Stimulated activated CD8-positive, alpha-beta memory T cell treated with anti-CD3 and anti-CD28 coated beads, Interleukin-12 subunit alpha, Interleukin-12 subunit beta, amount 100 ng/mL, for 1 hour (primary cell): Measurements from ENCODE around the gene LRRC8A.
A peak's percentile ranks its signal among the peaks of the same experiment; 100 is the strongest.

Experiments used
- DNase-seq: peaks from one replicate; pipeline ENCODE4 v3.0.0-alpha.2; 2020; ENCODE audit warnings: low read depth

The LRRC8A gene

GRCh38 chr9:128901822-128902221 lies 19.9 kb downstream of the LRRC8A start:
- no peak for DNase-seq

DNA sequence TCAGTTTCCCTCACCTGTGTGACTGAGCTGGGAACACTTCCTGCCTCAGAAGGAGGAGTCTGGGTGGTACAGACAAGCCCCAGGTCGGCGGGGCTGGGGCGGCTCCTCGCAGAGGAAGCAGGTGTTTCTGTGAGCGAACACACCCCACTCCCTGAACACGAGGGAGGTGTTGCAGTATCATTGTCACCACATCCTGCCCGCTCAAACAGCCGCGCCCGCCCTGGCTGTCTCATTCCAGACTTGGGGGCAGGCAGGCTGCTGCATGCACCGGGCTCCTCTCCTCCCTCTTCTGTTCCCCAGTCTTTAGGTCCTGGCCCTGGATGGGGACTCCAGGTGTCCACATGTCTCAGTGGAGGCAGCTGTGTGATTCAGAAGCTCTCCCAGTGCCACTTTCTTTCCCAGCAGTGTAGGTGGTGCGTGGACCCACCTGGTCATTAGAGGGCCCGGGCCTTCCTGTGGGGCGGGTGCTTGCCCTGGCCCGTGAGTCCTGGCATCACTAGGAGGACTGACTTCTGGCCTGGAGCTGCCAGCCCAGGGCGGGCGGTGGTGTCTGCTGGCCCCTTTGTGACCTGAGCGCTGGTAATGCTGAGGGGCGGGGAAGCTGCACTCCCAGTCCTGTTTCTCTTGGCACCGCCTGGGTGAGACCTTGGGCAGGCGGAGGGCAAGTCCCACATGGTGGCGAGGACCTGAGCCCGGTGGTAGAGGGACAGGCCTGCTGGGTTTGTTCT lies 20.6 kb downstream of the LRRC8A start:
- peak; percentile 83 for DNase-seq

- no peak for DNase-seq
These were observed 21.1 kb downstream of the LRRC8A start for GRCh38 chr9:128903079-128903461.

GRCh38 chr9:128903871-128904620 lies 22.1 kb downstream of the LRRC8A start:
- DNase-seq: no peak

DNA sequence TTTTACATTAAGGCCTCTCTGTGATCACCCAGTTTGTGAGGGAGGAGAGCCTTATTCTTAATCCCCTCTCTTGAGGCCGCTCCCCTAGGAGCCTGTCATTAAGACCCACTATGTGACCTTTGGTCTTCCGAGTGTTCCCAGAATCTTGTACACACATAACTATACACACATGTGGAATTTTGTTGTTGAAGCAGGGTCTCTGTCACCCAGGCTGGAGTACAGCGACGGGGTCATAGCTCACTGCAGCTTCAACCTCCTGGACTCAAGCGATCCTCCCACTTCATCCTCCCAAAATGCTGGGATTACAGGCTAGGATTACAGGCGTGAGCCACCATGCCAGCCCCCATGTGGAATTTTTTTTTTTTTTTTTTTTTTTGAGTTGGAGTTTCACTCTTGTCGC lies 24.0 kb downstream of the LRRC8A start:
- DNase-seq: no peak

GRCh38 chr9:128906741-128907140 lies 24.8 kb downstream of the LRRC8A start:
- no peak for DNase-seq

DNA sequence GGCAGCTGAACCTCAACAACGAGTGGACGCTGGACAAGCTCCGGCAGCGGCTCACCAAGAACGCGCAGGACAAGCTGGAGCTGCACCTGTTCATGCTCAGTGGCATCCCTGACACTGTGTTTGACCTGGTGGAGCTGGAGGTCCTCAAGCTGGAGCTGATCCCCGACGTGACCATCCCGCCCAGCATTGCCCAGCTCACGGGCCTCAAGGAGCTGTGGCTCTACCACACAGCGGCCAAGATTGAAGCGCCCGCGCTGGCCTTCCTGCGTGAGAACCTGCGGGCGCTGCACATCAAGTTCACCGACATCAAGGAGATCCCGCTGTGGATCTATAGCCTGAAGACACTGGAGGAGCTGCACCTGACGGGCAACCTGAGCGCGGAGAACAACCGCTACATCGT lies 26.4 kb downstream of the LRRC8A start:
- DNase-seq: no peak

GRCh38 chr9:128909859-128910258 lies 27.9 kb downstream of the LRRC8A start:
- DNase-seq: no peak

- DNase-seq: no peak
These were observed 29.0 kb downstream of the LRRC8A start for GRCh38 chr9:128910906-128911305.

- DNase-seq: no peak
These were observed 29.6 kb downstream of the LRRC8A start for GRCh38 chr9:128911529-128912035.

GRCh38 chr9:128912270-128912853 lies 30.4 kb downstream of the LRRC8A start:
- no peak for DNase-seq

DNA sequence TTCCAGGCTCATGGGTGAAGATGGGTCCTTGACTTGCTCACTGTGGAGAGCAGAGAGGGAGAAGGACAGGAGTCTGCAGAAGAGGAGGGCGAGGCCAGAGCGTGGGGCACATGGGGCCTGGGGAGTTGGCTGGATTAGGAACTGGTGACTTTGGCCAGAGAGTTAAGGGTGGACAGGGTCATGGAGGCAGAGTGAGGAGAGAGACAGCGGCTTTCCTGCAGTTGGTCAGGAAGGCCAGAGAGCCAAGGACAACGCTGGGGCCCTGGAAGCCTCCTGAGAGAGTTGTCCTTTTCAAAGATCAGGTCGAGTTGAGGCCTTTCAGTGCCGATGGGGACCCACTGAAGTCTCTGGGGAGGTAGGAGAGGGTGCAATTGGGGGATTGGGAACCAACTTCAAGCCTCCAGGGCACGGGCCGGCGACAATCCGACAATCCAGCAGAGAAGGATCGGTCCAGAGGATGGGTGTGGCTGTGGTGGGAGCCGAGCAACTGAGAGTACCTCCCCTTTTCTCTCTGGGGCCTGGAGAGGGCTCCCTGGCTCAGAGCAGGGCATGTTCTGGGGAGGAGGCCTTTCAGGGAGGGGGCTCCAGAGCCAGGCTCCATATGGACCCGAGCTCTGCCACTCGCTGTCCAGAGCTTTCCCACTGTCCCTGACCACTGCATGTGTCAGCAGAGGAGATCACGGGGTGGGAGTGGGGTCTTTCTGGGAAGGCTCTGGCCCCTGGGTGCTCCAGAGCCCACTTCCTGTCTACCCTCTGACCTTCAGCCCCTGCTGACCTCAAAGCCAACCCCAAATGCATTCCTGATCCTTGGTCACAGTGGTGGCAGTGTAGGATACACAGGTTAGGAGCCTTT lies 31.3 kb downstream of the LRRC8A start:
- no peak for DNase-seq

DNA sequence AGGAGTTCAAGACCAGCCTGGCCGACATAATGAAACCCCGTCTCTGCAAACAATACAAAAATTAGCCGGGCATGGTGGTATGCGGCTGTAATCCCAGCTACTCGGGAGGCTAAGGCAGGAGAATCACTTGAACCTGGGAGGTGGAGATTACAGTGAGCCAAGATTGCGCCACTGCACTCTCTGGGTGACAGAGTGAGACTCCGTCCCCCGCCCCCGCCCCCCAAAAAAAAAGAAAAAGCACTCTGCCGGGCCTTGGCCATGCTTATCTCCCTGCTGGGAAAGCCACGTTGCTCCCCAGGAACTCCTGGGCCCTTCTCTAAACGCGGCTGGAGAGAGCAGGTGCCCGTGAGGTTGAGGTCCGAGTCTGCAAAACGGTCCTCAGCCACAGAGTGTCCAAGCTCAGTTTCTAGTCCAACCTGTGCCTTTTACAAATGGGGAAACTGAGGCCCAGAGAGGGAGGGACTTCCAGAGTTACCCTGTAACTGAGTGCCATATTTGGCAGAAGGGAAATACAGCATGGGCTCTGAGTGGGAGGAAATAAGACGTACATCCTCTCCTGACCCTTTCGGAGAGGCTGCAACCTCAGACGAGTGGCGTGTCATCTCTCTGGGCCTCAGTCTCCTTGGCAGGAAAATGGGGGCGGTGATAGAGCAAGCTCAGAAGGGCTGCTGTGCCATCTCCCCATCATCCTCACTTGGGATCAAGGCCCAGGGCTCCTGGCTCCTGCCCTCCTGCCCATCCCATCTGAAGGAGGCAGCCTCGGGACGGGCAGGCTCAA lies 32.3 kb downstream of the LRRC8A start:
- no peak for DNase-seq

DNA sequence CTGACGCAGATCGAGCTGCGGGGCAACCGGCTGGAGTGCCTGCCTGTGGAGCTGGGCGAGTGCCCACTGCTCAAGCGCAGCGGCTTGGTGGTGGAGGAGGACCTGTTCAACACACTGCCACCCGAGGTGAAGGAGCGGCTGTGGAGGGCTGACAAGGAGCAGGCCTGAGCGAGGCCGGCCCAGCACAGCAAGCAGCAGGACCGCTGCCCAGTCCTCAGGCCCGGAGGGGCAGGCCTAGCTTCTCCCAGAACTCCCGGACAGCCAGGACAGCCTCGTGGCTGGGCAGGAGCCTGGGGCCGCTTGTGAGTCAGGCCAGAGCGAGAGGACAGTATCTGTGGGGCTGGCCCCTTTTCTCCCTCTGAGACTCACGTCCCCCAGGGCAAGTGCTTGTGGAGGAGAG lies 34.3 kb downstream of the LRRC8A start:
- DNase-seq: no peak

DNA sequence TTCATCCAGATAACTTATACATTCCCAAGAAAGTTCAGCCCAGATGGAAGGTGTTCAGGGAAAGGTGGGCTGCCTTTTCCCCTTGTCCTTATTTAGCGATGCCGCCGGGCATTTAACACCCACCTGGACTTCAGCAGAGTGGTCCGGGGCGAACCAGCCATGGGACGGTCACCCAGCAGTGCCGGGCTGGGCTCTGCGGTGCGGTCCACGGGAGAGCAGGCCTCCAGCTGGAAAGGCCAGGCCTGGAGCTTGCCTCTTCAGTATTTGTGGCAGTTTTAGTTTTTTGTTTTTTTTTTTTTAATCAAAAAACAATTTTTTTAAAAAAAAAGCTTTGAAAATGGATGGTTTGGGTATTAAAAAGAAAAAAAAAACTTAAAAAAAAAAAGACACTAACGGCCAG lies 34.8 kb downstream of the LRRC8A start:
- no peak for DNase-seq

DNA sequence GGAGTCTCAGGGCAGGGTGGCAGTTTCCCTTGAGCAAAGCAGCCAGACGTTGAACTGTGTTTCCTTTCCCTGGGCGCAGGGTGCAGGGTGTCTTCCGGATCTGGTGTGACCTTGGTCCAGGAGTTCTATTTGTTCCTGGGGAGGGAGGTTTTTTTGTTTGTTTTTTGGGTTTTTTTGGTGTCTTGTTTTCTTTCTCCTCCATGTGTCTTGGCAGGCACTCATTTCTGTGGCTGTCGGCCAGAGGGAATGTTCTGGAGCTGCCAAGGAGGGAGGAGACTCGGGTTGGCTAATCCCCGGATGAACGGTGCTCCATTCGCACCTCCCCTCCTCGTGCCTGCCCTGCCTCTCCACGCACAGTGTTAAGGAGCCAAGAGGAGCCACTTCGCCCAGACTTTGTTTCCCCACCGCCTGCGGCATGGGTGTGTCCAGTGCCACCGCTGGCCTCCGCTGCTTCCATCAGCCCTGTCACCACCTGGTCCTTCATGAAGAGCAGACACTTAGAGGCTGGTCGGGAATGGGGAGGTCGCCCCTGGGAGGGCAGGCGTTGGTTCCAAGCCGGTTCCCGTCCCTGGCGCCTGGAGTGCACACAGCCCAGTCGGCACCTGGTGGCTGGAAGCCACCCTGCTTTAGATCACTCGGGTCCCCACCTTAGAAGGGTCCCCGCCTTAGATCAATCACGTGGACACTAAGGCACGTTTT lies 35.4 kb downstream of the LRRC8A start:
- no peak for DNase-seq

- DNase-seq: no peak
These were observed 37.0 kb downstream of the LRRC8A start for GRCh38 chr9:128918921-128919320.

- DNase-seq: no peak
These were observed 37.6 kb downstream of the LRRC8A start for GRCh38 chr9:128919402-128920089.

DNA sequence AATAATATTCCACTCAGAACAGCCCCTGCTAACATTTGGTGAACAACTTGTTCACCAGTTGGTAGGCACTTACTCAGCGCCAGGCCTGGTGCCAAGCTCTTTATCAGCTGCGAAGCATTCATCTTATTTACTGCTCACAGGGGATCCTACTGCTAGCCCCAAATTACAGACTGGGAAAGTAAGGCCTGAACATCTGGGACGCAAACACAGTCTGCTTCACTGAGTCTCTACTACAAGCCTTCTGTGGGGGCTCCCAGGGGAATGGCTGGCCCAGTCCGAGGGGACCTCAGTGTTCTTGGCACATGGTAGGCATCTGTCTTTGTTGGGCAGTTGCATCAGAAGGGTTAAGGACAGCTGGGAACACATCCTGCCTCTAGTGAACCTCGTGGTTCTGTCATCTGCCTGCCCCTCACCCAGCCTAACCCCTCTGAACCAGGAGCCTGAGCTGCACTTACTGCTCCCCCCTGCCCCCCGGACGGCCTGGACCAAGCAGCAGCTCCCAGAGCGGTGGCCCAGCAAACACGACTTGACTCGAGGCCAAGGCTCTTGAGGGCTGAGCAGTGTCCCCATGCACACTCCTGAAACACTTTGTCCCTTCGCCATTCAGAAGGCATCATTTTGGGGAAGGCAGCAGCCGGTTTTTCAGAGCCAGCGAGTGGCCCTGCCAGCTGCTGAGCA lies 38.6 kb downstream of the LRRC8A start, which contains the start of gene PHYHD1:
PHYHD1 (plus strand) TSS at position 602 of the 678 bp plus-strand sequence. CDS start 1,342 bp downstream, outside the sequence.
- no peak for DNase-seq
